Limb (tissue), 2 donors: ENCODE data around the gene MRPS31.

Experiments
- DNase-seq, 2 donors: peaks; one replicate each; pipeline ENCODE4 v3.0.0-alpha.2; 2016; ENCODE audit errors: extremely low spot score in 2 of 2

Gene MRPS31

DNA sequence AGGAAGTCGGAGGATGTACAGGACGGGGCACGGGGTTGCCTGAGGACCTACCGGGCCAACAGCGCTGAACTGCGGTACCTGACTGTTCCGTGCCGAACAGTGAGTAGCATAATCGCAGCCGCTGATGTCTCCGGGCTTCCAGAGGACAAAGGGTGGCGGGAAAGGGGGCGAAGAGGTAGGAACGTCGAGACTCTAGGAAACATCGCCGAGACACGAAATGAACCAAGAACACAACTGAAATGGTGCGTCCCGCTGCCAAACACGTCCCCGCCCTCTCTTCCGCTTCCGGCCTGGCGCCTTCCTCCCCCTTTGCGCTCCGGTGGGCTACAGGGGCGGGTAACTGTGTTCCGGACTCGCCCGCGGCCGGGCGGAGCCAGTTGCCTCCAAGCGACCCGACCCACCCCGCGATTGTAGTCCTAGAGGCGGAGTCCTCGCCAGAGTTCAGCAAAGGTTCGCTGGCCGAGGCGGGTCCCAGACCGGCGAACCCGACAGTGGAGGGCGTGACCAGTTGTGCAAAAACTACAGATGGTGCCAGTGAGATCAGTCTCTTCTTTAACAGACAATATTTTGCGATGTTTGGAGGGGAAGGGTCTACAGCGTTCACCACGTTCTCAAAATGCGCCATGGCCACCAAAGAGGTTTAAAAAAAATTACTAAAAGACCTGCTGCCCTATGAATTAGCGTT lies at the start of gene MRPS31:
TSS of gene MRPS31 (minus strand) at position 257 of the 685 bp plus-strand sequence. CDS start at position 203, 54 bp downstream.
- DNase-seq: peak; percentile 92 to 97

DNA sequence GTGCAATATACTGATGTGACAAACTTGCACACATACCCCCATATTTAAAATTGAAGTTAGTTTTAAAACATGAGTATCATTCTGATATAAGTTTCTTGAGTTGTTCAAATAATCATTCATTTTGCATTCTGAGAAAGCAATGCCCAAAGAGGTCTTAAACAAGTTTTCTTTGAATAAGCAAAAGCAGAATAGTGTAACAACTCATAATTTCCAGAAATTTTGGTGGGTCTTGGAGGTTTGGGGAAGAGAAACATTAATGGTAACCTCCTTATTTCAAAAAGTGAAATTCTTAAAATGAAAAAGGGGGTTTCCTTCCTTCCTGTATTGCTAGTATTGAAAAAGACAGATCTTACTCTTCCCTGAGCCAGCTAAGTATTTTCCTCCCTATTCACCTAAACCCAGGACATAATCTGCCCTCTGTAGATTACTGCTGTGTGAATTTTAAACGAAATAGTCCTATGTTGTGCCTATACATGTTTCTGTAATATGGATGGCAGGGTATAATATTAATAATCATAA lies 48.9 kb upstream of the MRPS31 start:
- no peak for DNase-seq

DNA sequence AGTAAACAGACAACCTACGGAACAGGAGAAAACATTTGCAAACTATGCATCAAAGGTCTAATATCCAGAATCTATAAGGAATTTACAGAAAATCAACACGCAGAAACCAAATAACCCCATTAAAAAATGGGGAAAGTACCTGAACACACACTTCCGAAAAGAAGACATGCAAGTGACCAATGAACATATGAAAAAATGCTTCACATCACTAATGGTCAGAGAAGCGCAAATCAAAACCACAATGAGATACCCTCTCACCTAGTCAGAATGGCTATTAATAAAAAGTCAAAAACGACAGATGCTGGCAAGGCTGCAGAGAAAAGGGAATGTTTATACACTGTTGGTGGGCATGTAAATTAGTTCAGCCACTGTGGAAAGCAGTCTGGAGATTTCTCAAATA lies 47.9 kb upstream of the MRPS31 start:
- DNase-seq: no peak

DNA sequence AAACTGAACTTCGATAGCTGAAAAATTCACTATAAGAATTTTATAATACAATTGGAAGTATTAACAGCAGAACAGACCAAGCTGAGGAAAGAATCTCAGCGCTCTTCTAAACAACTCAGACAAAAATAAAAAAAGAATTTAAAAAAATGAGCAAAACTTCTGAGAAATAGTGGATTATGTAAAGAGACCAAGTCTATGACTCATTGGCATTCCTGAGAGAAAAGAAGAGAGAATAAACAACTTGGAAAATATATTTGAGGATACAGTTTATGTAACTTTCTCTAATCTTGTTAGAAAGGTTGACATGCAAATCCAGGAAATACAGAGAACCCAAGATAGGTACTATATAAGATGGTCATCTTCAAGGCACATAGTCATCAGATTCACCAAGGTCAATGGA lies 43.8 kb upstream of the MRPS31 start:
- no peak for DNase-seq

DNA sequence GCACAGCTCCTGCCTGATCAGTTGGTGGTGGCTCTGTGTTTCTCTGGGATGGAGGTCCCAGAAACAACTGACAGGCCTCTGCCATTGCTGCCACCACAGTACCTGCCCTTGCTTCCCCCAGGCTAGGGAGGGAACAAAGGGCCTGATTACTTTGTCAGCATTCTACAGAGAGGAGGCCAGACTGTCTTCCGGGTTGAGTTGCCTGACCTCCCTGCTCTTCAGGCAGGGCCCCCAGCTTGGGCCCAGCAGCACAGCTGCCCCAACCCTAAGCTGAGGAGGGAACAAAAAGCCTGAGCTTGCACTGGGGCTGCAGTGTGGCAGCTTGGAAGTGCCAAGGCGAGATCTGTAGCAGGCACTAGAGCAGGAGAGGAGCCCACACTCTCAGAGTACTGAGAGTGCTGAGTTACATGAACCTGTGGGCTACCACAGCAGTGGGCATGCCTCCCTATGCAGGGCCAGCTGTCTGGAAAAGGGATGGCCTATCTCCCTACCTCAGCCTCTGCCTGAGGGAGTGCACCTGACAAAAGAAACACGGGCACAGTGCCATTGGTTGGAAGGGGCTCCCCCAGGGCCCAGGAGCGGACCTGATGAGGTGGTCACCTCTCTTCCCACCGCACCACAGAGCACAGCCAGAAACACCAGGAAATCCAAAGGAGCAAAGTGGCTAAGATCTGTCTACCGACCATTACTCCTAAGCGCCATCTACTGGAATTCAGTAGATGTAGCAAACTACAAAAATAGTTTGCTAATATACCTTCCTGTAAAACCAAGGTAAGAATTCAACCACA lies 42.9 kb upstream of the MRPS31 start:
- DNase-seq: no peak

DNA sequence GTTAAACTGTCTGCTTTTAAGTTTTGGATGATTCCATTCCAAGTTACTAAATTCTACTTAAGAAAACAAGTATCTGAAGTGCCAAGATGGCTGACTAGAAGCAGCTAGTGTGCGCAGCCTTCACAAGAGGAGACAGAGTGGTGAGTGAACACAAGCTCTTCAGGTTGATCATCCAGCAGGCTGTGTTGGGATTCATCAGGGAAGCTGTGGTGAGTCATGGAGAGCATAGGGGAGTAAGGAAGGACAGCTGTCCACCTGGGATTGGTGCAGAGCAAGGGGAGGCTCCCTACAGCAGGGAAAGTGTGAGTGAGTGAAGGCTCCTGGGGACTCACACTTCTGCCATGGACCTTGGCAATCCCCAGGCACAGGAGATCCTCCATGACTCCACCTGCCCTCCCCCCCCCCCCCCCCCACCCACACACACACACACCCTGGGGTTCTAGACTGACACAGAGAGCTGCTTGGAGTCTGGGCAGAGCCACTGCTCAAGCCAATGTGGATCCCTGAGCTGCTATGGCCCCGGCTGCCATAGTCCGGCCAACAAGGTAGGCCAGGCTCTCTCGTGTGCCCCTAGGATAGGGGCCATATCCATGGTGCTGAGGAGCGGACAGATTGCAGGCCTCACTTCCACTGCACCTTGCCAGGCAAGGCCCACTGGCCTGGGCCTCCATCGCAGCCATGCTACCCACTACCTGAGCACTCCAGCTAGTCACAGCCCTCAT lies 41.9 kb upstream of the MRPS31 start:
- DNase-seq: no peak

DNA sequence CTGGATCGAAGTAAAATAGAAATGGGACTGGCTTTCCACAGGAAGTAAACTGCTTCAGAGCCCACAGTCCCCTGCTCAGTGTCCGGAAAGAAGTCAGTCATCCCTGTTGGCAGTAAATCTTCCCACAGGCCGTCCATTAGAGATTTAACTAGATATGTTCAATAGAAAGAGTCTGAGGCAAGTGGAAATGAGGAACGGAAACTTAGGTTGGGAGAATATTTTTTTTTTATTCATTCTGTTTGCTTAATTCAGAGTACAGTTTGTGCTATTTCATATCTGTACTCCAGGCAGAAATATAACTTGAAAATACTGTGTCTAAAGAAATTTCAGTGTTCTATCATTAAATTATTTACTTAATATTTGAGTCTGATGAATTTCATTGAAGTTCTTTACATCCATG lies 41.1 kb upstream of the MRPS31 start:
- DNase-seq: no peak

DNA sequence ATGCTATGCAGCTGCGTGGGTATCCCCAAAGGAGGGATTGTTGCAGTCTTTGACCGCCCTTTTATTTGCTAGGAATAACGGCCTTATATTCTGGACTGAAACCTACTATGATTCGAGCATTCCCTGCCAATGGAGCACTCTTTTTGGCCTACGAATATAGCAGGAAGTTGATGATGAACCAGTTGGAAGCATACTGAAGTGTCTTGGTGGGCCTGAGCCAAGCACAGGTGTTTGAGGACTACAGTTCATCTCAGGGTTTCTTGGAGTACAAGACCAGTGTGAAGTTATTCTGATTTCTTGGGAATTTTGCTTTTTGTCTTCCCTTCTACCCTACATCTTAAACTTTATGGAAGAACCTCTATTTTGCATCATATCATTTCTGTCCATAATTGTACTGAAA lies 38.5 kb upstream of the MRPS31 start:
- DNase-seq: no peak

DNA sequence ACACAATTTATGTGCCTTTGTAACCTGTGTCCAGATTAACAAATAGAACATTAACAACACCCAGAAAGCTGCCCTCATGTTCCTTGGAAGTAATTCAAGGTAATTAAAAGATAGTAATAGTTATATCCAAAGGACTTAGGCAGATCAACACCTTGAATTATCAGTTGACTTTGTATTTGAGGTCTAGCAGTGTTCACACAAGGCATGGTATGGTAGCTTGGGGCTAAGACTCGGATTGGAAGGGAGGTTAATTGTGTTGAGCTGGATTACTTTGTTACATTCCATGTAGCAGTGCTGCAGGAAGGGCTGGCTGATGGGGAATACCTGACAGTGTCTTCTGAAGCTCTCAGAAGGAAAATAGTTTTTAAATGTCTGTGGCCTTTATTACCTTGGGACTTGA lies 35.3 kb upstream of the MRPS31 start:
- no peak for DNase-seq

DNA sequence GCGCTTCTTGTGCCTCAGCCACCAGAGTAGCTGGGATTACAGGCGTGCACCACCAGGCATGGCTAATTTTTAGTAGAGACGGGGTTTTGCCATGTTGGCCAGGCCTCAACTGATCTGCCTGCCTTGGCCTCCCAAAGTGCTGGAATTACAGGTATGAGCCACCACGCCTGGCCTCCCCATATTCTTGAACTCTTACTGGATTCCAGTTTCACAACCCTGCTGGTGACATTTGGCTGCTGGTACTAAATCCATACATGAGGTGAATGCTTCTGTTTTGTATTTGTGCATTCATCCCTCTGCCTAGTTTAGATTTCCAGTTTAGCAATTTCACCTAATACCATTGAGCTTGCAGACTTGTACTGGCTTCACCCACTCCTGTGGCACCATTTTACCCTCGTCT lies 32.3 kb upstream of the MRPS31 start:
- no peak for DNase-seq

DNA sequence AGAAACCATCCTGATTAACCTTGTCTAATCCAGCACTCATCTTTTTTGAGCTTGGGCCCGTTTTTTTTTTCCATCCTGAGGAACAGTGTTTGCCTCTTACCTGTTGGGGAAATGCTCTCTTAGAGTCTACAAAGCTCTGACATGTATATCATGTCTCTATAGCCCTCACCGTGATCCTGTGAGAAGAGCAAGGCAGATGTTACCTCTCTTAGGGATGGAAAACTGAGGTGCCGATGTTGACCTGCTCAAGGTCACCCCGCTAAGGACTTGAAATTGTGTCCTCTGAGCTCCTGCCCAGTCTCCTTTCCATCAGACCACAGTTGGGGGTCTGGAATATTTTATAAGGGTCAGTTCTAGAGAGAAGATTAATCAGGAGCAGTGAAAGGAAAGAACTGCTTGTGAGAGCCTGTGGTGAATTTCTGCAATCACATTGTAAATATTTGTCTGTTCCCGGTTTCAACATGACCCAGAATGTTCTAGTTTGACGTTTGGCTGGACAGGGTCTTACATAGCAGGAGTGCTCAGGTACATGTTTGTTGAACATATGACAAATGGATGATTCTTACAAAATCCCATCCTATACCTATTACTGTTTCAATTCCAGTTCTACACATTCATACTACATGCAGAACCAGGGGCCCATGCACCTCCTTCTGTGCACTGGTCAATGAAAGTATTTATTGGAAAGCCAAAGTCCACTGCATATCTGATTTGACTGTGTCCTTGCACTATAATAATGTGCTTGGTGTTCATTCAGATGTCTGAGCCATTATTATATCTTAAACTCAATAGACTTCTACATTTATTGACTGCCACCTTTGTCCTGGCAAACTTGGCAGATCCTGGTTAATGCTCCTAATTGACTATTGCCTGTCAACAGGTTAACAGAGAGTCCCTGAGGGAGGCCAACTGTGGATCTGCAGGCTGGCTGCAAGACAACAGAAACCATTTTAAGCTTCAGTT lies 30.5 kb upstream of the MRPS31 start:
- DNase-seq: no peak

DNA sequence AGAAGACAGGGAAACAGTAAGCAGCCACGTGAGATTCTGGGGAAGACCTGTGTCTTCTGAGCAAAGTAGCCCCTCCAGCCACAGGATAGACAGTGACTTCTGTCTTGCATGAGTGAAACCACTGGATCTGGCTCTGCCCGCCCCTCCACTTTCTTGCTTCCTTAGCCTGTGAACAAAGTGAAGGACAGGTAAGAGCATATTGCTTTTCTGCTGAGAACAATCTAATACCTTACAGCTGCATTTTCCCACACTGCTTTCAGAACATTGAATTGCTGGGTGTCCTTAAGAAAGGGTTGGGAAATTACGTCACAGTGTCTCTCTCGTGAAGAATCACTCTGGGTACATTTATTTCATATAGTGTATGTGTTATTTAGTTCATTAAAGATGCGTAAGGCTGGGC lies 29.6 kb upstream of the MRPS31 start:
- no peak for DNase-seq

DNA sequence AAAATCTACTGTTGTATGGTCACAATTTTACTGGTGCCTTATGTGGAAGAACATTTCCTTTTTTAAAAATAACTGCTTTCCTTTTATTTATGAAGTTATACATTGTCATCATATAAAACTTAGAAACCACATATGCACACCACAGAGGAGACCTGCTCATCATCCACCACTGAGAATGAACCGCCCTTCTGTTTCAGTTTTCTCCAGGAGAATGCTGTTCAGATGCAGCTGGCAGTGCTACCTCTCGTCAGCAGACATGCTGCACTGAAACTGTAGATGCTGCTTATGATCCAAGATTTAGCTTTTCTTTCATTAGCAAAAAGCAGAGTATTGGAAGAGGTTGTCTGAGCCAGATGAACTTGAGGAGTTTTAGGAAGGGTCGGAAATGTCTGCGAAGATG lies 28.5 kb upstream of the MRPS31 start:
- no peak for DNase-seq

DNA sequence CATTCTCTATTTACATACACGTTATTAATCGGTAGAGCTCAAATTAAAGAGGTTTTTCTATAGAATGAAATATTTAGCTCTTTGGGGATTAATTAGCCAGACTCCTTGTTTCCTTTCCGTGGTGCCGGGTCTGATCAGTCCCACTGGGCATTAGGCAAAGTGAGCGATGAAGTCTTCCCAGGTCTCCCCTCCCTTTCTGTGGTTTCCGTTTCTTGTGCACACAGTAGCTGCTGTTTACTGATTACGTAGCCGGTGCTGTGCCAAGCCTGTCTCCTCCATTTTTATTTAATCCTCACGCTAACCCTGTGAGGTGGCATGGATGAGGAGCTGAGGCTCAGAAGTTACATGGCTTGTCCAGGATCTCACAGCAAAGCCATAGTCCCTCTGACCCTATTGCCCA lies 27.4 kb upstream of the MRPS31 start:
- no peak for DNase-seq

DNA sequence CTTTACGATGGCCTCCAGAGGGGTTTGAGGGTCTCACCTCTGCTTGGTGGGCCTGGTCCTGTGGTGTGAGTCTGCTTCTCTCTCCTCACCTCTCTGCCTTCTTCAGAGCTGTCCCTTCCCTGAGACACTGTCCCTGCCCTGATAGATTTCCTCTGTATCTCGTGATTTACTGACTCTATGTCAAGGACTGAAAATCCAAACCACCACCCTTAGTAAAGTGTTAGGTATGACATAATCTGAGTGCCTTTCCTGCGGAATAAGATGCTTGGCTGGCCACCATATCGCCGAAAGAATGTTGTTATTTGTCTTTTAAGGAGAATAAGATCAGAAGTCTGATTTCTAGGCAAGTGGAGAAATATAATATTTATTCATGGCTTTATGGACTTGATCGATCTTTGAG lies 25.7 kb upstream of the MRPS31 start:
- no peak for DNase-seq

DNA sequence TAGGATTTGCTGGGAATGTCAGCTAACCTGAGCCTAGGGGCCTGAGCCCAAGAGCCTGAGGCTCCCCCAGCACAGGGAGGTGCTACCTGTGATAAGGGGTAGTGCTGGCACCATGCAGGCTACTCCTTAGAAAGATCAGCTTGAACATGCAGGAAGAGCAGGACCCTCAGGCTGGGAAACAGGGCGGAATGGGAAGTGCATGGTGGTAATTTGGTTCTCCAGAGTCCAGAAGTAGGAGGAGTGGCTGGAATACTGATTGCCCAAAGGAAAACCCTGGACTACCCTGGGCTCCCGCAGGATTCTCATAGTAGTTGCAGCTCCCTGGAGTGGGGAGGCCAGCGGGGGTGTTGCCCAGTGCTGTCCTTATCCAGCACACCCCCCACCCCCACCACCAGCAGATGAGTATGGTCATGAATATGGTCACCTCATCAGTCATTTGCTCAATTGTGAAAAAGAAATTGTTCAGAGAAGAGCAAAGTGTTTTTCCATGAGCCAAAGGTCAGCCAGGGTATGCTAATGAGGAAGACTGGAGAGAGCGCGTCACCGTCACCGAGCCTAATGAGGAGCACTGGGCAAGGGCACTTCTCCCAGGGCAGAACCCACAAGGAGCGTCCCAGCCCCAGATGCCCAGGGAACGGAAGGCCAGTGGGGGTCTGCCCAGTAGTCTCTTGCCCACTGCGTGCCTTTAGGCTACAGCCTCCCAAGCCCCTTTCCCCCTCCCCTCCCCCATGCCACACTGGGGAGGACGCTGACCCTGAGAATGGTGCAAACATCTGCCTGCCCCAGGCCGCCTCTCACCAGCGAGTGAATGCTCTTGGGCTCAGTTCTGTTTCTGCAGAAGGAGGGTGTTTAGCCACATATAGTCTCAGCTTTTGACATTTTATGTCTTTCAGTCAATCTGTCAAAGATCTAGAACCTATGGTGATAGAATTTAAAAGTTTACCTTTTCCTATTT lies 23.7 kb upstream of the MRPS31 start:
- no peak for DNase-seq

DNA sequence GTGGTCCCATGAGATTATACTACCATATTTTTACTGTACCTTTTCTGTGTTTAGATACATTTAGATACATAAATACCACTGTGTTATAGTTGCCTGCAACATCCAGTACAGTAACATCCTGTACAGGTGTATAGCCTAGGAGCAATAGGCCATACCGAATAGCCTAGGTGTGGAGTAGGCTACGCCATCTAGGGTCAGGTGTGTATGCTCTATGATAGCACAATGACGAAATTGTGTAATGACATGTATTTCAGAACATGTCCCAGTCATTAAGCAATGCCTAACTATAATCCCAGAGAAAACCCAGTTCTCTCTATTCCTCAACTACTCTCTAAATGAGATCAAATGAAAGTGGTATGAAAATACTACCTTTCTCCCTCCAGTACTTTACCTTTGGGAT lies 22.3 kb upstream of the MRPS31 start:
- no peak for DNase-seq

DNA sequence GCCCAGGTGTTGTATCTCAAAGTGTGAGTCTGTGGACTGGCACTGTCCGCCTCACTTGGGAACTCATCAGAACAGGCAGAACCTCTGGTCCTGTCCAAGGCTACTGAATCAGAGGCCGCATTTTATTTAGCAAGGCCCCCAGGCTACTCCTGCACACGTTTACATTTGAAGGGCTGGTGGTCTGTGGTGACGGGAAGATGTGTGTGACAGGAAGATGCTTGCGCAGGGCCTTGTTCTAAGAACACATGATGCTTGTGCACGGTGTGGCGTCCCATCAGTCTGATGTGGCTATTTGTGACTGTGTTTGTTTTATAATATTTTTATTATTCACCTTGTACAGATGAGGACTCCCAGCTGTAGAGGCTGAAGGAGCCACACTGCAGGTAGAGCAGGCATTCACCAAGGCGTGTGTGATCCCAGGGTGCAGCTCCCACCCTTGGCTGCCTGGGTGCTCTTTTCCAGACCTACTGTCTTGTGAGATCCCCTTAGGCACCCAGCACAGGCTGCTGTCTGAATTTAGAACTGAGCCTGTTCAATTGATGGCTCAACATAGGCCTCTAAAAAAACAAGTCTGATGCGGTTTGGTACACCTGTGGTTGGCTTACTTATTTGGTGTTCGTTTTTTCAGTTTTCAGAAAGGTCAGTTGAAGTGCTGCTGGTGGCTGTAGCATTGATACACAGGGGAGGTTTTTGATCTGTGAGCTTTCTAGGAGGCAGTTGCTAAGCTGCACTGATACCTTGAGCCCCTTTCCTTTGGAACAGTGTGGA lies 21.5 kb upstream of the MRPS31 start:
- DNase-seq: no peak

DNA sequence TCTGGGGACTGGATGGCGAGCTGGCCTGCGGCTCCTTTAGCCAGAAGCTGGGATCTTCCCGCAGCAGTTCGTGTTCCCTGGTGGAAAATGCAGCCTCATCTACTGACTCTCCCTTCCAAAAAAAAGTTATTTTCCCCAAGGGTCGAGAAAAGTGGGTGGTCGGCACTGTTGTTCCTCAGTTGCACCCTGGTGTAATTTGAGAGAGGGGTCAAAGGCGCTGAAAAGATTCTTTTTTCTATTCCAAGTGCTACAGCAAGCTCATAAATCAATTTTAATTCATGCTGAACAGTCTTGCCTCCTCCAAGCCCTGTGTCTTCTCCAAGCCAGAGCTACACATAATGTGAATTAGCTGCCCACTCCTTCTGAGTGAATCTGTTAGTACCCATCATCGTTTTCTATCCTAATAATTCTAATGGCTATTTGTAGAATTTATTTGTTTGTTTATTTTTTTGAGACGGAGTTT lies 19.2 kb upstream of the MRPS31 start:
- DNase-seq: no peak
